ENCODE results near the gene MYH14.

- TF ChIP-seq POLR2A (IDR thresholded peaks at IDR 0.05) (no peak), CTCF (IDR thresholded peaks at IDR 0.05) (no peak)
Measured at GRCh38 chr19:50331221-50331993, 128.0 kb downstream of the MYH14 start.
